AG09309 (cell line): ENCODE data around the gene RNF227.
A peak's percentile ranks its signal among the peaks of the same experiment; 100 is the strongest.

Experiments used
- DNase-seq: peaks from one replicate; pipeline ENCODE4 v3.0.0-alpha.2; 2010; ENCODE audit warnings: low read depth
- H3K4me3 ChIP-seq: 2 replicates; pipeline ENCODE4 v1.5.1; 2011; ENCODE audit warnings: mild to moderate bottlenecking, low read depth, low read length, moderate library complexity; ENCODE audit not compliant: control insufficient read depth
- CTCF ChIP-seq: IDR thresholded peaks from 2 replicates; pipeline ENCODE4 v1.5.1; 2011; ENCODE audit warnings: mild to moderate bottlenecking, low read depth, low read length, inconsistent platforms; ENCODE audit not compliant: insufficient read depth, control insufficient read depth; ENCODE audit errors: missing control alignments

The RNF227 gene

DNA sequence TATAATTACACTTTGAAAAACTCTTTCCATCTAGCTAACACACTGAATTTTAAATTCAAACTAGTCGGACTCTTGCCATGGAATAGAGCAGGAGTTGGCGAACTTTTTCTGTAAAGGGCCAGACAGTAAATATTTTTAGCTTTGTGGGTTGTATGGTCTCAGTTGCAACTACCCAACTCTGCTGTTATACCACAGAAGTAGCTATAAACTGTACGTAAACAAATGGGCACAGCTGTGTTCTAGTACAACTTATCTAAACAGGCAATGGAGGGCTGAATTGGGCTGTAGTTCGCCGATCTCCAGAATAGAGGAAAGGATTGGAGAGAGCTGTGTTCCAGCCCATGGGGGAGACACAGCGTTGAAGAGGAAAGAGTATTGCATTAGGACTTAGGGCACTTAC lies 24.7 kb upstream of the RNF227 start:
- DNase-seq: no peak
- no peak overlapping the region for H3K4me3 ChIP-seq
- no peak for TF ChIP-seq CTCF

GRCh38 chr17:7940034-7940433 lies 23.9 kb upstream of the RNF227 start:
- no peak for TF ChIP-seq CTCF
- DNase-seq: no peak
- no peak overlapping the region for H3K4me3 ChIP-seq

GRCh38 chr17:7935859-7936258 lies 19.8 kb upstream of the RNF227 start:
- H3K4me3 ChIP-seq: no peak overlapping the region
- no peak for DNase-seq
- no peak for TF ChIP-seq CTCF

DNA sequence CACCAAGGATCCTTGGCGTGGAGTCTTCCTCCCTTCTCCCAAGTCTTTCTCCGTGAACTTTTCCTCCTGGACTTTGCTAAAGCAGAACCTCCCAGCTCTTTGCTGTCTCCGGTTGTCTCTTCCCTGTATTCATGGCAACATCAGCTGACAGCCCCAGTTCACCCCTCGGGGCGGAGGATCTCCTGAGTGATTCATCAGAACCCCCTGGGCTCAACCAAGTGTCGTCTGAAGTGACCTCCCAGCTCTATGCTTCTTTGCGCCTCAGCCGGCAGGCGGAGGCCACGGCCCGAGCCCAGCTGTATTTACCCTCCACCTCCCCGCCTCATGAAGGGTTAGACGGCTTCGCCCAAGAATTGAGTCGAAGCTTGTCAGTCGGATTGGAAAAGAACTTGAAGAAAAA lies 16.9 kb upstream of the RNF227 start:
- no peak for DNase-seq
- H3K4me3 ChIP-seq: peak overlapping the region; percentile 98
- peak; percentile 40 for TF ChIP-seq CTCF

- no peak for DNase-seq
- no peak for TF ChIP-seq CTCF
- H3K4me3 ChIP-seq: peak overlapping the region; percentile 98
These were observed 16.4 kb upstream of the RNF227 start for GRCh38 chr17:7932483-7932891.

DNA sequence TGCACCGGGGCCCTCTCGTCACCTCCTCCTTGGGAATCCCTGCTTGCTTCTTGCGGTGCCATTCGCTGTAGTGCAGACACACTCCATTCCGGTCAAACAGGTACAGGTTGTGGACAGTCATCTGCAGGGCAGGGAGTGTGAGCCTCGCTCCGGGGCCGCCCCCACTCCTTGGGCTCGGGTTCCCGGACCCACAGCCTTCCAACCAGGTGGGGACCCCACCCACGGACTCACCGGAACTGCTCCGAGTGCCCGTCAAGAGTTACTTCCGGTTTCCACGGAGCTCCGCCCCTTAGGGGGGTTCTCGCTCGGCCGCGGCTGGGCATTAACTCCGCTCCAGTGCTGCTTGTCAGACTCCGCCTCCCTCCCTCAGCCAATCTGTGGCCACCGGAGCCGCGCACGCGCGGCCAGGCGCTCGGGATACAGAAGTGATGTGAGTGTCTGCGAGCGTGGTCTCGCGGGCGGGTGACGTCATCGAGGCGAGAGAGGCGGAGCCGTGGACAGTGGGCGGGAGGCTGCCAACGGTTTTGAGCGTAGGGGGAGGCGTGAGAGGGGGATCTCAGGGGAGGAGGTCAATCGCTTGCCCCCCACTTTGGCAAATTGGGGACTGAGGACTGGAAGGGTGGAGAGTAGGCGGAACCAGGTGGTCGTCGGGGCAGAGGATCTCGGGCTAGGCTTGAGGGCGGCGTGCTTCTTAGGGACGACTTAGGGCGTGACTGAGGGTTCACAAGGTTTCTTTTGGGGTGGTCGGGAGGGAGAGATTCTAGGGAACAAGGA lies 15.8 kb upstream of the RNF227 start, which contains the start of the genes CNTROB and TRAPPC1:
CNTROB (plus strand) TSS at position 498 of the 774 bp plus-strand sequence. CDS start 874 bp downstream, outside the sequence.
TRAPPC1 (minus strand) TSS at position 238 of the 774 bp plus-strand sequence; CDS start at position 121, 117 bp downstream.
- peak; percentile 95 for DNase-seq
- H3K4me3 ChIP-seq: peak within 1 kb of the TSS; percentile 98
- TF ChIP-seq CTCF: no peak
